HepG2 (cell line): ENCODE results near the gene APOC3. TPM values are rescaled to one million over a fixed set of nuclear protein-coding genes. Genes with fewer than 3 reads are reported as not detected.

ENCODE experiments used
- FOXO1 ChIP-seq: sonication (generic); formaldehyde crosslinking; IDR thresholded peaks from 2 replicates; pipeline ENCODE4 v1.4.0; 2020; ENCODE audit warnings: missing genetic modification reagents
- HNRNPUL1 ChIP-seq: fragments of 200-400 bp; formaldehyde crosslinking; IDR thresholded peaks from 2 replicates; pipeline ENCODE4 v1.6.1; 2017; ENCODE audit warnings: low read depth, mild to moderate bottlenecking, low read length, moderate library complexity
- NR2C2 ChIP-seq: sonication (generic); formaldehyde crosslinking; IDR thresholded peaks from 2 replicates; pipeline ENCODE4 v1.4.0; 2020; ENCODE audit warnings: missing genetic modification reagents, mild to moderate bottlenecking, moderate library complexity, borderline replicate concordance
- POLR2G ChIP-seq: fragments of 200-400 bp; formaldehyde crosslinking; IDR thresholded peaks from 2 replicates; pipeline ENCODE4 v1.6.1; 2018; ENCODE audit warnings: mild to moderate bottlenecking, low read depth, low read length, moderate library complexity
- RELA ChIP-seq: sonication (generic); formaldehyde crosslinking; IDR thresholded peaks from 2 replicates; pipeline ENCODE4 v1.4.0; 2020; ENCODE audit warnings: missing genetic modification reagents
- TCF12 ChIP-seq, 2 experiments: fragments of 450-650 bp in 1 of 2; sonication (generic) in 1 of 2; formaldehyde crosslinking in 1 of 2; IDR thresholded peaks; 2 replicates each; pipeline versions ENCODE4 v1.6.1 to v1.8.0; 2017 to 2022; ENCODE audit warnings: antibody characterized with exemption in 1 of 2, mild to moderate bottlenecking in 1 of 2, missing genetic modification reagents in 1 of 2, moderate library complexity in 1 of 2
- TOPORS ChIP-seq: sonication (generic); formaldehyde crosslinking; IDR thresholded peaks from 2 replicates; pipeline ENCODE4 v1.8.0; 2023; ENCODE audit warnings: mild to moderate bottlenecking, missing genetic modification reagents
- ZNF232 ChIP-seq: sonication (generic); formaldehyde crosslinking; IDR thresholded peaks from 2 replicates; pipeline ENCODE4 v1.4.0; 2020; ENCODE audit warnings: missing genetic modification reagents, borderline replicate concordance
- ZNF557 ChIP-seq: sonication (generic); formaldehyde crosslinking; IDR thresholded peaks from 2 replicates; pipeline ENCODE4 v1.4.0; 2020; ENCODE audit warnings: missing genetic modification reagents
- ZNF768 ChIP-seq: sonication (generic); formaldehyde crosslinking; IDR thresholded peaks from 2 replicates; pipeline ENCODE4 v1.4.0; 2020; ENCODE audit warnings: missing genetic modification reagents
- ZNF841 ChIP-seq: sonication (generic); formaldehyde crosslinking; IDR thresholded peaks from 2 replicates; pipeline ENCODE4 v1.8.1; 2023; ENCODE audit warnings: missing genetic modification reagents, borderline replicate concordance
- ZZZ3 ChIP-seq: sonication (generic); formaldehyde crosslinking; IDR thresholded peaks from 2 replicates; pipeline ENCODE4 v1.4.0; 2020; ENCODE audit warnings: missing genetic modification reagents, mild to moderate bottlenecking, borderline replicate concordance
- polyA plus RNA-seq, 8 experiments: library from polyadenylated mRNA; depleted of rRNA in 3 of 8; stranded (reverse) in 7 of 8; unstranded in 1 of 8; fragments of >200 nt; fragmentation: Illumina TruSeq in 4 of 8; extraction: Trizol in 4 of 8; gene quantifications; 2 replicates each; pipeline versions ENCODE4 v1.2.1 to v1.2.3, GENCODE V29; 2011 to 2016; ENCODE audit warnings: low read depth in 4 of 8, missing spikeins in 1 of 8, mixed read lengths in 1 of 8; ENCODE audit not compliant: insufficient read depth in 1 of 8
- total RNA-seq, 5 experiments: library from RNA; depleted of rRNA; stranded (reverse); fragments of >200 nt; fragmentation: Illumina TruSeq; extraction: Trizol; gene quantifications; 2 replicates each; pipeline ENCODE4 v1.2.3, GENCODE V29; 2016; ENCODE audit warnings: low read depth in 1 of 5
- TF ChIP-seq, protein P1 (sequence below): sonication (generic); formaldehyde crosslinking; IDR thresholded peaks from 2 replicates; pipeline ENCODE4 v1.4.0; 2020; ENCODE audit warnings: mild to moderate bottlenecking, missing genetic modification reagents
- TF ChIP-seq, protein P2 (sequence below): sonication (generic); formaldehyde crosslinking; IDR thresholded peaks from 2 replicates; pipeline ENCODE4 v1.4.0; 2020; ENCODE audit warnings: missing genetic modification reagents
- TF ChIP-seq, protein P3 (sequence below): sonication (generic); formaldehyde crosslinking; IDR thresholded peaks from 2 replicates; pipeline ENCODE4; 2020; ENCODE audit warnings: missing genetic modification reagents, mild to moderate bottlenecking, borderline replicate concordance
- TF ChIP-seq, protein P4 (sequence below): IDR thresholded peaks from 2 replicates; pipeline ENCODE4 v1.6.1; 2018; ENCODE audit warnings: missing genetic modification reagents, mild to moderate bottlenecking, missing compliant biosample characterization

Gene APOC3
- total and polyA plus RNA-seq, 2 of the 13 experiments (the other 11 are each of a cell fraction or from before 2014, with no cell fraction given): 314 to 687 TPM

DNA sequence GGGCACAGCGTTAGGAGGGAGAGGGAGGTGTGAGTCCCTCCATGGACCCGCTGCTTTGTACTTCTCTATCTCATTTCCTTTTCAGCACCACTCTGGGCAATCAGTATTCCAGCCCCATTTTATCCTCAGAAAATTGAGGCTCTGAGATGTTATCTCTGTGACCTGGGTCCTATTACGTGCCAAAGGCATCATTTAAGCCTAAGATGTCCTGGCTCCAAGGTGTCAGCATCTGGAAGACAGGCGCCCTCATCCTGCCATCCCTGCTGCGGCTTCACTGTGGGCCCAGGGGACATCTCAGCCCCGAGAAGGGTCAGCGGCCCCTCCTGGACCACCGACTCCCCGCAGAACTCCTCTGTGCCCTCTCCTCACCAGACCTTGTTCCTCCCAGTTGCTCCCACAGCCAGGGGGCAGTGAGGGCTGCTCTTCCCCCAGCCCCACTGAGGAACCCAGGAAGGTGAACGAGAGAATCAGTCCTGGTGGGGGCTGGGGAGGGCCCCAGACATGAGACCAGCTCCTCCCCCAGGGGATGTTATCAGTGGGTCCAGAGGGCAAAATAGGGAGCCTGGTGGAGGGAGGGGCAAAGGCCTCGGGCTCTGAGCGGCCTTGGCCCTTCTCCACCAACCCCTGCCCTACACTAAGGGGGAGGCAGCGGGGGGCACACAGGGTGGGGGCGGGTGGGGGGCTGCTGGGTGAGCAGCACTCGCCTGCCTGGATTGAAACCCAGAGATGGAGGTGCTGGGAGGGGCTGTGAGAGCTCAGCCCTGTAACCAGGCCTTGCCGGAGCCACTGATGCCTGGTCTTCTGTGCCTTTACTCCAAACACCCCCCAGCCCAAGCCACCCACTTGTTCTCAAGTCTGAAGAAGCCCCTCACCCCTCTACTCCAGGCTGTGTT is 829 bp upstream of the APOC3 start (continued):
- TF ChIP-seq ZNF841 (CRISPR knock-in tag) (no peak), RELA (CRISPR knock-in tag) (0 out of 2 replicates have a peak, but pooled peaks have one; percentile 65), ZNF232 (peak; percentile 71; the same call in 1 of the 2 replicates), HNRNPUL1 (no peak), ZNF557 (CRISPR knock-in tag) (no peak), TCF12 (IDR thresholded peaks at IDR 0.05) (no peak), TCF12 (CRISPR knock-in tag; IDR thresholded peaks at IDR 0.05) (peak; percentile 54; the same call in 1 of the 2 replicates), FOXO1 (CRISPR knock-in tag) (peak; percentile 83), TOPORS (0 out of 2 replicates have a peak, but pooled peaks have one; percentile 4), ZZZ3 (no peak; the same call in 1 of the 2 replicates), ZNF768 (CRISPR knock-in tag) (0 out of 2 replicates have a peak, but pooled peaks have one; percentile 32), NR2C2 (CRISPR knock-in tag) (peak; percentile 37), POLR2G (peak; percentile 69)
- TF ChIP-seq, protein P1, sequence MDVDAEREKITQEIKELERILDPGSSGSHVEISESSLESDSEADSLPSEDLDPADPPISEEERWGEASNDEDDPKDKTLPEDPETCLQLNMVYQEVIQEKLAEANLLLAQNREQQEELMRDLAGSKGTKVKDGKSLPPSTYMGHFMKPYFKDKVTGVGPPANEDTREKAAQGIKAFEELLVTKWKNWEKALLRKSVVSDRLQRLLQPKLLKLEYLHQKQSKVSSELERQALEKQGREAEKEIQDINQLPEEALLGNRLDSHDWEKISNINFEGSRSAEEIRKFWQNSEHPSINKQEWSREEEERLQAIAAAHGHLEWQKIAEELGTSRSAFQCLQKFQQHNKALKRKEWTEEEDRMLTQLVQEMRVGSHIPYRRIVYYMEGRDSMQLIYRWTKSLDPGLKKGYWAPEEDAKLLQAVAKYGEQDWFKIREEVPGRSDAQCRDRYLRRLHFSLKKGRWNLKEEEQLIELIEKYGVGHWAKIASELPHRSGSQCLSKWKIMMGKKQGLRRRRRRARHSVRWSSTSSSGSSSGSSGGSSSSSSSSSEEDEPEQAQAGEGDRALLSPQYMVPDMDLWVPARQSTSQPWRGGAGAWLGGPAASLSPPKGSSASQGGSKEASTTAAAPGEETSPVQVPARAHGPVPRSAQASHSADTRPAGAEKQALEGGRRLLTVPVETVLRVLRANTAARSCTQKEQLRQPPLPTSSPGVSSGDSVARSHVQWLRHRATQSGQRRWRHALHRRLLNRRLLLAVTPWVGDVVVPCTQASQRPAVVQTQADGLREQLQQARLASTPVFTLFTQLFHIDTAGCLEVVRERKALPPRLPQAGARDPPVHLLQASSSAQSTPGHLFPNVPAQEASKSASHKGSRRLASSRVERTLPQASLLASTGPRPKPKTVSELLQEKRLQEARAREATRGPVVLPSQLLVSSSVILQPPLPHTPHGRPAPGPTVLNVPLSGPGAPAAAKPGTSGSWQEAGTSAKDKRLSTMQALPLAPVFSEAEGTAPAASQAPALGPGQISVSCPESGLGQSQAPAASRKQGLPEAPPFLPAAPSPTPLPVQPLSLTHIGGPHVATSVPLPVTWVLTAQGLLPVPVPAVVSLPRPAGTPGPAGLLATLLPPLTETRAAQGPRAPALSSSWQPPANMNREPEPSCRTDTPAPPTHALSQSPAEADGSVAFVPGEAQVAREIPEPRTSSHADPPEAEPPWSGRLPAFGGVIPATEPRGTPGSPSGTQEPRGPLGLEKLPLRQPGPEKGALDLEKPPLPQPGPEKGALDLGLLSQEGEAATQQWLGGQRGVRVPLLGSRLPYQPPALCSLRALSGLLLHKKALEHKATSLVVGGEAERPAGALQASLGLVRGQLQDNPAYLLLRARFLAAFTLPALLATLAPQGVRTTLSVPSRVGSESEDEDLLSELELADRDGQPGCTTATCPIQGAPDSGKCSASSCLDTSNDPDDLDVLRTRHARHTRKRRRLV: no peak
- TF ChIP-seq, protein P2, sequence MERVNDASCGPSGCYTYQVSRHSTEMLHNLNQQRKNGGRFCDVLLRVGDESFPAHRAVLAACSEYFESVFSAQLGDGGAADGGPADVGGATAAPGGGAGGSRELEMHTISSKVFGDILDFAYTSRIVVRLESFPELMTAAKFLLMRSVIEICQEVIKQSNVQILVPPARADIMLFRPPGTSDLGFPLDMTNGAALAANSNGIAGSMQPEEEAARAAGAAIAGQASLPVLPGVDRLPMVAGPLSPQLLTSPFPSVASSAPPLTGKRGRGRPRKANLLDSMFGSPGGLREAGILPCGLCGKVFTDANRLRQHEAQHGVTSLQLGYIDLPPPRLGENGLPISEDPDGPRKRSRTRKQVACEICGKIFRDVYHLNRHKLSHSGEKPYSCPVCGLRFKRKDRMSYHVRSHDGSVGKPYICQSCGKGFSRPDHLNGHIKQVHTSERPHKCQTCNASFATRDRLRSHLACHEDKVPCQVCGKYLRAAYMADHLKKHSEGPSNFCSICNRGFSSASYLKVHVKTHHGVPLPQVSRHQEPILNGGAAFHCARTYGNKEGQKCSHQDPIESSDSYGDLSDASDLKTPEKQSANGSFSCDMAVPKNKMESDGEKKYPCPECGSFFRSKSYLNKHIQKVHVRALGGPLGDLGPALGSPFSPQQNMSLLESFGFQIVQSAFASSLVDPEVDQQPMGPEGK: peak; percentile 100
- TF ChIP-seq, protein P3, sequence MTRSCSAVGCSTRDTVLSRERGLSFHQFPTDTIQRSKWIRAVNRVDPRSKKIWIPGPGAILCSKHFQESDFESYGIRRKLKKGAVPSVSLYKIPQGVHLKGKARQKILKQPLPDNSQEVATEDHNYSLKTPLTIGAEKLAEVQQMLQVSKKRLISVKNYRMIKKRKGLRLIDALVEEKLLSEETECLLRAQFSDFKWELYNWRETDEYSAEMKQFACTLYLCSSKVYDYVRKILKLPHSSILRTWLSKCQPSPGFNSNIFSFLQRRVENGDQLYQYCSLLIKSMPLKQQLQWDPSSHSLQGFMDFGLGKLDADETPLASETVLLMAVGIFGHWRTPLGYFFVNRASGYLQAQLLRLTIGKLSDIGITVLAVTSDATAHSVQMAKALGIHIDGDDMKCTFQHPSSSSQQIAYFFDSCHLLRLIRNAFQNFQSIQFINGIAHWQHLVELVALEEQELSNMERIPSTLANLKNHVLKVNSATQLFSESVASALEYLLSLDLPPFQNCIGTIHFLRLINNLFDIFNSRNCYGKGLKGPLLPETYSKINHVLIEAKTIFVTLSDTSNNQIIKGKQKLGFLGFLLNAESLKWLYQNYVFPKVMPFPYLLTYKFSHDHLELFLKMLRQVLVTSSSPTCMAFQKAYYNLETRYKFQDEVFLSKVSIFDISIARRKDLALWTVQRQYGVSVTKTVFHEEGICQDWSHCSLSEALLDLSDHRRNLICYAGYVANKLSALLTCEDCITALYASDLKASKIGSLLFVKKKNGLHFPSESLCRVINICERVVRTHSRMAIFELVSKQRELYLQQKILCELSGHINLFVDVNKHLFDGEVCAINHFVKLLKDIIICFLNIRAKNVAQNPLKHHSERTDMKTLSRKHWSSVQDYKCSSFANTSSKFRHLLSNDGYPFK (CRISPR knock-in tag): 0 out of 2 replicates have a peak, but pooled peaks have one; percentile 31
- TF ChIP-seq, protein P4, sequence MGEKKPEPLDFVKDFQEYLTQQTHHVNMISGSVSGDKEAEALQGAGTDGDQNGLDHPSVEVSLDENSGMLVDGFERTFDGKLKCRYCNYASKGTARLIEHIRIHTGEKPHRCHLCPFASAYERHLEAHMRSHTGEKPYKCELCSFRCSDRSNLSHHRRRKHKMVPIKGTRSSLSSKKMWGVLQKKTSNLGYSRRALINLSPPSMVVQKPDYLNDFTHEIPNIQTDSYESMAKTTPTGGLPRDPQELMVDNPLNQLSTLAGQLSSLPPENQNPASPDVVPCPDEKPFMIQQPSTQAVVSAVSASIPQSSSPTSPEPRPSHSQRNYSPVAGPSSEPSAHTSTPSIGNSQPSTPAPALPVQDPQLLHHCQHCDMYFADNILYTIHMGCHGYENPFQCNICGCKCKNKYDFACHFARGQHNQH (CRISPR knock-in tag): peak; percentile 79; the same call in 1 of the 2 replicates
